GM21367 (cell line): Measurements from ENCODE around the gene LDLRAP1.

Experiments
- ATAC-seq: cut with Tn5 transposase; IDR thresholded peaks from one replicate; pipeline ENCODE4 v1.9.1; 2021; ENCODE audit not compliant: unreplicated experiment

Gene LDLRAP1

DNA sequence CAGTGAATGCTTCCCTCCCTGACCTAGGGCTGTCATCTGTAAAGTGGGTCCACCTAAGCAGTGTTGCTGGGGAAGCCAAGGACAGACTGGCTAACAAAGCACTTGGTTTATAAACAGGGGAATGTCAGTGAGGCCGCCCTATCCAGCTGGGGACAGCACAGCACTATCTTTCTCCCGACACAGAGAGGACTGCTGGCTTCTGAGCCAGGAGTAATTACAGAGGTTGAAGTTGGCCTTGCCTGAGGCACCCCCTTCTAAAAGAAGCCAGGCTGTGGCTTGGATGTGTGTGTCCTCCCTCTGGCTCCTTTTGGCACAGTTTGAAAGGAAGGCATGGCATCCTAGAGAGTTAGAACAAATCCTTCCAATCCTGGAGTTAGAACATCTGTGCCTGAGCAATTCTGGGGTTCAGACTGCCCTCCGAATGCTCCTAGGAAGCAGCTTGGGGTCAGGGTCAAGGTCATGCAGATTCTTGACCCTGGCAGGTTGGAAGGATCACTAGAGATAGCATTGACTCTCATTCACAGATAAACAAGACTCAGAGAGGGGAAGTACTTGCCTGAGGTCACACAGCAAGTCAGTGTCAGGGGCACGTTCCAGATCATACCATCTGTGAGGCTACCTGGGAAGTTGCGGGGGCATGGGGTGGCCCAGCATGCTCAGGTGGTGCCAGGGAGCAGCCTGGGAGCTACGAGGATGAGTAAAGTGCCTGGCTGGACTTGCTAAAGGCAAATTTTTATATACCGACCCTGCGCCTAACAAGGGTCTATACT lies 1.3 kb upstream of the LDLRAP1 start:
- ATAC-seq: no peak

DNA sequence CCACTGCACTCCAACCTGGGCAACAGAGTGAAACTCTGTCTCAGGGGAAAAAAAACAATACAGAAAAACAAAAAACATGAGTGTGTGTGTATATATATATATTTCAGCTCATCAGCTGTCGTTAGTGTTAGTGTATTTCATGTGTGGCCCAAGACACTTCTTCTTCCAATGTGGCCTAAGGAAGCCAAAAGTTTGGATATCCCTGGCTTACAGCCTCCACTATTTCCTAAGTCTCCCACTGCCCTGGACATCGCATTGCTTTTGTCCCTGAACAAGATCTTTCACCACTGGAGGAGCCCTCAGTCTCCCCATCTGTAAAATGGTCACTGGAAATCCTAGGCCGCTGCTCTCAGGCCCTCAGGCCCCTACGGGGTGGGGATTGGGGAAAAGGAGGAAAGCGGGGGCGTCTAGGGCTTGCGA lies 391 bp upstream of the LDLRAP1 start:
- ATAC-seq: no peak

DNA sequence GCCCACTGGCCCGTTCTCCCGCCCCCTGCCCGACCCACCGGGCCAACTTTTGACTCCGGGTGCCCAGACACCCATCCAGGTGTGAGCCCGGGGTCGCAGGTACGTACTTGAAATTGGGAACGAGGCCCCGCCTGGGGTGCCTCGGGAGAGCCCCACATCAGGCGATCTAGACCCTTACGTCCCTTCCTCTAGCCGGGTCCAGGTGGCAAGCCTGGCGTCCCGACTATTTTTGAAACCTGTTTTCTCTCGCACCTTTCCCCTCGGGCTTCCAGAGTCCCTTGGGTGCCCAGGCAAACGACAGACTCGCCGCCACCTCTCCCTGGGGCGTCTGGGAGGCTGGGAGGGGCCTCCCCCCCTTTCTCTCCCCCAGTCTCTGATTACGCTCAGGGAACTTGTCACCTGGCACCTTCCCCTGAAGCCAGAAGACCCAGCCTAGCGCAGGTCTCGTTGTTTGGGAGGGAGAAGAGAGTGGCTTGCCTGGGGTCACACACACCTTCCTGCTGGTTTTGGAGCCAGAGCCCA lies 898 bp downstream of the LDLRAP1 start:
- no peak for ATAC-seq

DNA sequence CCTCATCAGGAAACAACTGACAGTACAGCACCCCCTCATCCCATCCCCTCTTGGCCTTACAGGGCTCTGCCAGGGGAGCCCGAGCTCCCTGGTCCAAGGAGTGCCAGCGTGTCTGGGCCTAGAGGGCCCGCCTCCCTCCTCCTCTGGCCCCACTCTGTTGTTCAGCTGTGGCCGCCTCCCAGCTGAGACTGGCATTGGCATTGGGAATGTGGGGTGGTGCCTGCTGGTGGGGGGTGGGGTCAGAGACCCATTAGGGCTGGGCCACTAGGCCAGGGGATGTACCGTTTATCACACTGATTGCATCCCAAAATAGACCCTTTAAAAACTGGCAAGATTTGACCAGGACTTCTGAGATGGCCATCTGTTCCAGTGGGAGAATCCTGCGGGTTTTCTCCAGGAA lies 1.4 kb downstream of the LDLRAP1 start:
- ATAC-seq: no peak

DNA sequence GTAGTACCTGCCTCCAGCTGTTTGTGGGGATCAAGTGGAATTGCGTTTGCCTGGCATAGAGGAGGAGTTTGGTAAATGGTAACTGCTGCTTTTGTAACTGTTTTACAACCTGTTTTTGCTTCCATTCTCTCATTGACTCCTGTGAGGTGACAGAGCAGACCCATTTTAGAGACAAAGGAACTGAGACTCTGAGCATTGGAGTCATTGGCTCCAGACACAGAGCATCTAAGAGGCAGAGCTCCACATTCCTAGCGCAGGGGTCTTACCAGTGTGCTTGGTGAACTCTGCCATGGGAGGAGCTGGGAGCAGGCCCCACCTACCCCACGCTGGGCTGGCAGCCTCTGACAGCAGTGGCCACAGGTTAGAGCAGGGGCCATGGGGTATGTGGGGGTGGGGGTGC lies 2.4 kb downstream of the LDLRAP1 start:
- no peak for ATAC-seq

DNA sequence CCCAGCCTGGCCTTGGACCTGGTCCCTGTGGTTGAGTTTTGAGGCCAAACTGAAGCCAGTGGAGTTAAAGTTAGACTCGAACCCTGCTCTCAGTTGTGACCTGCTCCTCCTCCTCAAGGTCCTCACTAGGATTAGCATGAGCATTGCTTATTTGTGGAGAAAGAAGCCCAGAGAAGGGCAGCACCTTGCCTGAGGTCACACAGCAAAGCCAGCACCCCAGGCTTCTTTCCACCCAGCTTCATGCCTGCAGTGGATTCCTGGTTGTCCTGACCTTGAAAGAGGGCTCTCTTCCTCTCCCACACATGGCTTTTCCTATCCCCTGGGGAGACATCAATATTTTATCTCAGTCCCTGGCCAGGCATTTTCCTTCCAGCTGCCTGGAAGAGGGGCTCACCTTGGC lies 2.8 kb downstream of the LDLRAP1 start:
- ATAC-seq: no peak

DNA sequence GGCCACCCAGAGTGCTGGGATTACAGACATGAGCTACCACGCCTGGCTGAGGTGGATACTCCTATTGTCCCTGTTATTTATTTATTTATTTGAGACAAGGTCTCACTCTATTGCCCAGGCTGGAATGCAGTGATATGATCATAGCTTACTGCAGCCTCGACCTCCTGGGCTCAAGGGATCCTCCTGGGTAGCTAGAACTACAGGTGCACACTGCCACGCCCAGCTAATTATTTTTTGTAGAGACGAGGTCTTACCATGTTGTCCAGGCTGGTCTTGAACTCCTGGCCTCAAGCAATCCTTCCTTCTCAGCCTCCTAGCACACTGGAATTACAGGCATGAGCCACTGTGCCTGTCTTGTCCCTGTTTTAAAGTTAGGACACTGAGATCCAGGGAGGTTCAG lies 5.2 kb downstream of the LDLRAP1 start:
- ATAC-seq: no peak

DNA sequence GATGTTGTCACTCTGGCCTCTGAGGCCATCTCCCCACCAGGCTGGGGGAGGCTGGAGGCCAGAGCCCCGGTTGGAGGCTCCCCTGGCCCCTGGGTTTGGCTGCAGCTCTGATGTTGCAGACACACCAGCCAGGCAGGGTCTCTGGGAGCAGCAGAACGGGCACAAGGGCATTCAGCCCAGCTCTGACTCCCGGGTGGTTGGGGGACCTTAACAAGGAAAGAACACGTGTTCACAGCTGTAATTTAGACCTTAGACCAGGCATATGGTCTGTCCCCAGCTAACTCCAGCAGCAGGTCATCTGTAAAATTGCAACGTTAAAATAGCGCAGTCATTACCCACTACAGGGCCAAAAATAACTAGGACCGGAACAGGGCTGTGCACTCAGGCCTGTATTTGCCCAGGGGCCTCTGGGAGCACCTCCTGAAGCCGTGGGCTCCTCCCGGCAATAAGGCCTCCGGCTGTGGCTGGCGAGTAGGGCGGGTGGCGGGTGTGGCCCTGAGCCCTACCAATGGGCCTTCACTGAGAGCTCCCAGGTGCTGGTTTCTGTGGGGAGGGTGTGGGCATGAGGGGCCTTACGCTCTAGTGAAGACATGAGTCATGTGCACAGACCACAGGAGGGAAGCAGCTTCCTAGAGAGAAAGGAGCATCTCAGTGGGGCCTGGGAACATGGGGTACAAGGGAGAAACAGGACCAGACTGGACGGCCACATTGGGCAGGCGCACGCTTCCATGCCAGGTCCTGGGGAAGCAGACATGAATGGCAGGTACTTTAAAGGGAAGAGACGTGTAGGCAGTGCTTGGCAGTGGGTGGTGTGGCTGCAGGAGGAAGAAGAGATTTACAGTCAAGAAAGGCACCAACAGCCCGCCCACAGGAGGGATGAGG lies 6.1 kb downstream of the LDLRAP1 start:
- peak; percentile 85 for ATAC-seq

DNA sequence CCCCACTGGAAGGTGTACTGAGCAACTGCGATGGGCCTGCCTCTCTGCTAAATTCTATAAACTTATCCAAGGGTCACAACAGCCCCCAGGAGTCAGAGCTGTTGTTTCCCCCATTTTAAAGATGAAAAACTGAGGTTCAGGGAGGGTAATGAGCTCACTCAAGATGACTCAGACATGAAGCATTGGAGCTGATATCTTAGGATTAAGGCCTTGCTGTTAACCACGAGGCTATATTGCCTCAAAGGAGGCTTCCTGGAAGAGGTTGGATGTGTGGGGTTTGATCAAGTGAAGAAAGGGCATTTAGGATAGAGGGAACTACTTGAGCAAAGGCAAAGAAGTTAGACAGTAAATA lies 6.7 kb downstream of the LDLRAP1 start:
- ATAC-seq: no peak

DNA sequence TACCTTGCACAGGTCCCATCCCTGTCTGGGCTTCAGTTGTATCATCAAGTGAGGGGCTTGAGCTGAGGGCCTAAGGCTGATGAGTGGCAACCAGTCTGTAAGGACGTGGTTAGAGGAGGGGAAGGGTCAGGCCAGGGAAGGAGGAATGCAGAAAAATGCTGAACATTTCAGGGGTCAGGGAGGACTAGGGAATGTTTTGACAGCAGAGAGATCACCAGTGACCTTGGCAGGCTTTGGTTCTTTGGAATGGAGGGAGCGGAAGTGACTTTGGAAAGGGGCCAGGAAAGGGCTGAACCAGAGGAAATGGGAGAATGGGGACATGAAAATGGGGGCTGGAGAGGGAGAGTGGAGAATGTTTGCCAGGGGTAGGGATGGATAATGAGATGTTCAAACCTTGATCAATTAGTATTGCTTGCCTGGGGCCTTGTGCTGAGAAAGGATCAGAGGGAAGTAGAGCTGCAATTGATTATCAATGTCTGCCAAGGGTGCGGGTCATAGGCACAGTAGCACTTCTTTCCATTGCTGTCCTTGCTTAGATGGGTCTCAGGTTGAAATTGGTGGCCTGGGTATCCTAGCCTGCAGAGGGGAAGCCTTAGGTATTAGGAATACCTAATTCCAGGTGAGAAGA lies 7.4 kb downstream of the LDLRAP1 start:
- ATAC-seq: no peak

DNA sequence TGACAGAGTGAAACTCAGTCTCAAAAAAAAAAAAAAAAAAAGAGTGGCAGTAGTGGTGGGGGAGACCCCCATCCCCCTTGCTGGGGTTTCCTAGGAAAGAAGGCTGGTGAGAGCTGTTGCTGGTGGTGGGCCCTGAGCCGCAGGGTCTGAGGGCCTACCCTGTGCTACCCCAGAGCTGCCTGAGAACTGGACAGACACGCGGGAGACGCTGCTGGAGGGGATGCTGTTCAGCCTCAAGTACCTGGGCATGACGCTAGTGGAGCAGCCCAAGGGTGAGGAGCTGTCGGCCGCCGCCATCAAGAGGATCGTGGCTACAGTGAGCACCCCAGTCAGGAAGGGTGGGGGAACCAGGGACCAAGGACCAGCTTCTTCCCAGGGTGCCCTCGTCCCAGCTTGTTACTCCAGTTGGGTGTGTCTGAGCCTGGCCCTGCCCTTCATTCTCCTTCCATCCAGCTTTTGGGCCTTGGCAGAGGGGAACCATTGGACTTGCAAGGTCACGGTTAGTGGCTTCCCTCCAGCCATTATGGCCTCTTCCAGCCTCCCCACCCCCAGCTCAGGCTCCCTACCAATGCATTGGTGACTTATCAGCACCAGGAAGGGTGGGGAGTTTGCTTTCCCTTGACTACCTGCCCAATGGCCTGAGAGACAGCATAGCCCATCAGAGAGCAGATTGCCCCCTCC lies 10.5 kb downstream of the LDLRAP1 start:
- ATAC-seq: no peak

DNA sequence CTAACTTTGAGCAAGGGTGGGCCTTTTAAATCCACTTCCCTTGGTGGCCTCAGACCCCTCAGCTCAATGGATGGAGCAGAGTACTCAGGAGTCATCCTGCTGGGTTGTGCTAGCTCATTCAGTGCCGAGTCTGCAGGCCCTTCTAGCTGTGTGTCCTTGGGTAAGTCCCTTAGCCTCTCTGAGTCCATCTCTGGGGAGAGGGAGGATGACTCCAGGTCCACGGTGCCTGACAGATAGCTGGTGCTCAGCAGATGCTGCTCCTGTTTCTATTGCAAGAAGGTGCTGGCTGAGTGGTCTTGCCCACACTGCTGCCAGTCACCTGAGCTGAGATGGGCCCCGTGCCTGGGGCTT lies 11.0 kb downstream of the LDLRAP1 start:
- no peak for ATAC-seq

DNA sequence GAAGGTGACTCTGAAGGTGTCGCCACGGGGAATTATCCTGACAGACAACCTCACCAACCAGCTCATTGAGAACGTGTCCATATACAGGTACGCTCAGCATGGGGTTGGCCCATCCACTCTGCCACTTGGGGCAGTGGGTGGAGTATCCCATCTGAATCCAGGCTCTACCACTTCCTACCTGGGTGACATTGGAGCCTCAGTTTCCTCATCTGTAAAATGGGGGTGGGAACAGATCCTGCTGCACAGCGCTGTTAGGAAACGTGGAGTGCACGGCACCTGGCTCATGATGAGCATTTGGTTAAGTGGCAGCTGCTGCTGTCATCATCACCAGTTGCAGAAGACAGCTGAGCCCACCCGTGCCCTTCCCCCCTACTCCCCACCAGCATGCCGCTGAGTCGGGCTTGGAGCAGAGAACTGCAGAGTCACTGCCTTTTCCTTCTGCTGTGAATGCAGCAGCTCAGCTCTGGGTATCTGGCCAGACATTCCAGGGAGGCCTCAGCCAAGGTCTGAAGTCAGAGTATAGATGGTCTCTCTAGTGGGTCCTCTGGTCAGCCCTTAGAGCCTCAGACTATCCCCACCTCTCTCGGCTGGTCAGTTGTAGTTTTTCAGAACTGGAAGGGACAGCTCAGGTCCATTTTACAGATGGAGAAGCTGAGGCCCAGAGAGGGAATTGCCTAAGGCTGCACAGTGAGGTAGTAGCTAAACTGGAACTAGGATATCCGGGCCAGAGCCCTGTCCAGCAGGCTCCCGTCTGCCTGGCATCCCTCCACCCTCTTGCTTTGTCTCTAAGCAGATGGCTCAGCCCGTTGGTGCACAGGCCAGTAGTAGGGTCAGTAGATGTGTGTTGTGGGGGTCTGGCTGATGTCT lies 11.7 kb downstream of the LDLRAP1 start:
- ATAC-seq: no peak

DNA sequence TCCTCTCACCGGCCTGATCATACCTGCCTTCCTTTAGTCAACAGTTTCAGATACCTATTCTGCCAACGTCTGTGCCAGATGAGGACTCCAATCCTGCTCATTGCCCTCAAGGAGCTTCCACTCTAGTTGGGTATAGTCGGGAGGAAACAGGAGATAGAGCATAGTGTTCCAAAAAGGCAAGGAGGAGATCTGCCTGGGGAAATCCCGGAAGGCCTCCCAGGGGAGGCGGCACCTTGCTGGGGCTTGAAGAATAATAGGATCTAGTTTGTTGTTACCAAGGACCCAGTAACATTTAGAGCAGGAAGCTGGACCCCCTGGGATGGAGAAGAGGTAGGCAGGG lies 12.3 kb downstream of the LDLRAP1 start:
- no peak for ATAC-seq

DNA sequence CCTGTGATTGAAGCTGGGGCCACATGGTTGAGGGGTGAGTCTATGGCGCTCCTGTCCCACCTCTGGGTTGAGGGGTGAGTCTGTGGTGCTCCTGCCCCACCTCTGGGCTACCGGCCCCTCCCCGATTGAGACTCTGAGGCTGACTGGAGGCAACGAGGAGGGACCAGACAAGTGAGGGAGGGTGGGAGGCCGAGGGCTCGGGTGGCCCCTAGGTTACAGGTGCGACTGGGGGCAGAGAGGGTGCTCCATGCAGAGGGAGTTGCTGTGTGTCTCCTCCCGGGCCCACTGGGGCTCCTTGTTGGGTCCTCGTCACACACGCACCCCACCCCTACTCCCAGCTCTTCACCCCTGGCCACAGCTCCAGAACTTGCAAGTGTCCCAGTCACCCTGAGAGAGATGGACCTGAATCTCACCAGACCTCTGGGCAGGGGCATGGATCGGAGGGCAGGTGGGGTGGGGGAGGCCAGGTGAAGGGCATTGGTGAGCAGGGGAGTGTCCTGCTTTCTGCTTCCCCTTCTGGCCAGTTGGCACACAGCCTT lies 12.8 kb downstream of the LDLRAP1 start:
- no peak for ATAC-seq

DNA sequence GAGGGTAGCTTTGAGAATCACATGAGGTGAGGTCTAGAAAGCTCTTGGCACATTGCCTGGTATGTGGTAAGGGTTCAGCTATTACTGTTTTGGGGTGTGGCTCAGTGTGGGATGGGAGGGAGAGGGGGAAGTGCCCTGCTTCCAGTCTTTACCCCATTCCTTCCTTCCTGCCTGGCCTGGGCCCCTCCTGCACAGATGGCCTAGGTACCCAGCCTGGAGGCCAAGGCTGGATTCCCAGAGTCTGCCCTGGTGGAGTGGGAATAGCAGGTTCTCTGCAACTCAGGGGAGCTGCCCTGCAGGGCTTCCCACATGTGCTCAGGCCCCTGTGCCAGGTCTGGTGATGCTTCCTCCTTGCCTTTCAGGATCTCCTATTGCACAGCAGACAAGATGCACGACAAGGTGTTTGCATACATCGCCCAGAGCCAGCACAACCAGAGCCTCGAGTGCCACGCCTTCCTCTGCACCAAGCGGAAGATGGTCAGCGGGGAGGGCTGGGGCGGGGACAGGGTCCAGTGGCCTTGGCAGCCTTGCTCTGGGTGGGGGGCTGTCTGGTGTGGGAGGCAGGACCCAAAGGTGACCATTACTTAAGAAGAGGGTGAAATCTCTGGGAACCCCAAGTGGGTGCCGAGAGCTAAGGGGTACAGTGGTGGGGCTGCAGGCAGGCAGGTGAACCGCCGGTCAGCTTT lies 13.5 kb downstream of the LDLRAP1 start:
- ATAC-seq: no peak

DNA sequence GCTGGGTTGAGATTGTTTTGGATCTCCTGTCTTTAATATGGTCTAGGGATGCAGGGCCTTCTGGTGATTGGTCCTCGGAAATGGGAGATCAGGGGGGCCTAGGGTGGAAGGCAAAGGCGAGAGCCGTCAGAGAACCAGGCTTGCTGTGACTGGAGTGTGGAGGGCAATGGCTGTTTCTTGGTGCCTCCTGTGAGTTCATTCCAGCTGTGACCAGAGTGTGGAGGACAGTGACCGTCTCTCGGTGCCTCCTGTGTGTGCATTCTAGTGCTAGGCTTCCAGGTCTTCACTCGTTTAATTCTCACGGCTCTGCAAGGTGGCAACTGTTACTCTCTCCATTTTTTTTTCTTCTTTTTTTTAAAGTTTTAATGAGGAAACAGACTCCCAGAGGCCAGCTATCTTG lies 14.1 kb downstream of the LDLRAP1 start:
- ATAC-seq: no peak

DNA sequence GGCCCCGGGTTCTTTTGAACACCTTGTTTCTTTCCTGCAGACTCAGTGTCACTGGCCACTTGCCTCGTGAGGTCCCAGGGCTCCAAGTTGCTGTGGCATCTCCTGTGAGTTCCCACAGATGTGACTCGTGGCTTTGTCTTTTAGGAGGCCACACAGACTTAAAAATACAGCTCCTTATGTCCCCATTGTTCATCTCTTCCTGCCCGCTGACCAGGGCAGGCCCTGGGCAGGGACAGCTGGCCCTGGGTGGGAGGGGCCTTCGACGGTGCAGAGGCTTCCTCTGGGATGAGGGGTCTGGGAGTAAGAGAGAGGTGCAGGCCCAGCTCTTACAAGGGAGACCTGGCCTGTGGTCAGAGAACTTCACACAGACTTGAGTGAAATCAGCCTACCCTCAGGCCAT lies 15.6 kb downstream of the LDLRAP1 start:
- ATAC-seq: no peak

DNA sequence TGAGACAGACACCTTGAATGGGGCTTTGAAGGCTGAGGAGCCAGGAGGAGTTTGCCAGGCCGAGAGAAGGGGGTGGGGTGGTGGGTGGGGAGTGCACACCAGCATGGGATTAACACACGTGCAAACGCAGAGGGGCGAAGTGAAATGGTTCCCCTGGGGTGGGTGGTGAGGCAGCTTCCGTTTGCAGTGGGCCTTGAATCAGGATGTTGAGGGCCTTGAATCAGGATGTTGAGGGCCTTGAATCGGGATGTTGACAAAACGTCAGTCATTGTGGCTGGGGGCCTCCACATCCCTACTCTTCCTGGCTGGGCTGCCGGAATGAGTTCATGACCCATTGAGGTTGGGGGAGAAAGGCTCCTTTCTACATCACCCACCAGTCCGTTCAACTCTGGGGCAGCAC lies 16.6 kb downstream of the LDLRAP1 start:
- ATAC-seq: no peak

DNA sequence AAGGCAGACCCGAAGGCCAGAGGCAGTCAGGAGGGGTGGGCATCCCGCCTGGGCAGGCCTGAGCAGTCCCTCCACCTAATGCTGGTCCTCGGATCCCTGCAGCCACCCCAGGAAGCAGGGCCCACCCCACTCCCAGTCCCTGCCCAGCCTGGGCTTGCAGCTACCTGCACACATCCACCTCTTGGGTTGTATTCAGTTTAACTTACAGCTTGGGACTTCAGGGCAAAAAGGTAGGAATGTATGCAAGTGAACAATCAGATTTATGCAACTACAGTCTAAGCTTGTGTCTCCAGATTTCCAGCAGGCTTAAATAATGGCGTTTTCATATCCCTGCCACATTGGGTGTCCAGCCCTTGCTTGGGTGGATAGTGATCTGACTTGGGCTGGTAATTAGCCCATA lies 17.4 kb downstream of the LDLRAP1 start:
- ATAC-seq: no peak
